Measurements from ENCODE around the gene RANBP17. TPM values are rescaled to one million over a fixed set of nuclear protein-coding genes. Genes with fewer than 3 reads are reported as not detected.

Gene RANBP17
- total and polyA plus RNA-seq, 9 of the 15 experiments (the other 6 are each of a cell fraction or from before 2014, with no cell fraction given), result not detected

DNA sequence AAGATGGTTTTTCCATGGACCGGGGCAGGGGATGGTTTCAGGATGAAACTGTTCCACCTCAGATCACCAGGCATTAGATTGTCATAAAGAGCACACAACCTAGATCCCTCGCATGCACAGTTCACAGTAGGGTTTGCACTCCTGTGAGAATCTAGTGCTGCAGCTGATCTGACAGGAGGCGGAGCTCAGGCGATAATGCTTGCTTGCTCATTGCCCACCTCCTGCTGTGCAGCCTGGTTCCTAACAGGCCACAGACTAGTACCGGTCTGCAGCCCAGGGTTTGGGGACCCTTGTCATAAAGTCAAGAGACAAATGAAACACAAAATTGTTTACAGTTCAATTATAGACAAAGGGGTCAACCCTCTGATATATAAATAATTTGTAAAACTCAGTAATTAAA lies 101.7 kb downstream of the RANBP17 start (continued):
- TF ChIP-seq, protein P1, sequence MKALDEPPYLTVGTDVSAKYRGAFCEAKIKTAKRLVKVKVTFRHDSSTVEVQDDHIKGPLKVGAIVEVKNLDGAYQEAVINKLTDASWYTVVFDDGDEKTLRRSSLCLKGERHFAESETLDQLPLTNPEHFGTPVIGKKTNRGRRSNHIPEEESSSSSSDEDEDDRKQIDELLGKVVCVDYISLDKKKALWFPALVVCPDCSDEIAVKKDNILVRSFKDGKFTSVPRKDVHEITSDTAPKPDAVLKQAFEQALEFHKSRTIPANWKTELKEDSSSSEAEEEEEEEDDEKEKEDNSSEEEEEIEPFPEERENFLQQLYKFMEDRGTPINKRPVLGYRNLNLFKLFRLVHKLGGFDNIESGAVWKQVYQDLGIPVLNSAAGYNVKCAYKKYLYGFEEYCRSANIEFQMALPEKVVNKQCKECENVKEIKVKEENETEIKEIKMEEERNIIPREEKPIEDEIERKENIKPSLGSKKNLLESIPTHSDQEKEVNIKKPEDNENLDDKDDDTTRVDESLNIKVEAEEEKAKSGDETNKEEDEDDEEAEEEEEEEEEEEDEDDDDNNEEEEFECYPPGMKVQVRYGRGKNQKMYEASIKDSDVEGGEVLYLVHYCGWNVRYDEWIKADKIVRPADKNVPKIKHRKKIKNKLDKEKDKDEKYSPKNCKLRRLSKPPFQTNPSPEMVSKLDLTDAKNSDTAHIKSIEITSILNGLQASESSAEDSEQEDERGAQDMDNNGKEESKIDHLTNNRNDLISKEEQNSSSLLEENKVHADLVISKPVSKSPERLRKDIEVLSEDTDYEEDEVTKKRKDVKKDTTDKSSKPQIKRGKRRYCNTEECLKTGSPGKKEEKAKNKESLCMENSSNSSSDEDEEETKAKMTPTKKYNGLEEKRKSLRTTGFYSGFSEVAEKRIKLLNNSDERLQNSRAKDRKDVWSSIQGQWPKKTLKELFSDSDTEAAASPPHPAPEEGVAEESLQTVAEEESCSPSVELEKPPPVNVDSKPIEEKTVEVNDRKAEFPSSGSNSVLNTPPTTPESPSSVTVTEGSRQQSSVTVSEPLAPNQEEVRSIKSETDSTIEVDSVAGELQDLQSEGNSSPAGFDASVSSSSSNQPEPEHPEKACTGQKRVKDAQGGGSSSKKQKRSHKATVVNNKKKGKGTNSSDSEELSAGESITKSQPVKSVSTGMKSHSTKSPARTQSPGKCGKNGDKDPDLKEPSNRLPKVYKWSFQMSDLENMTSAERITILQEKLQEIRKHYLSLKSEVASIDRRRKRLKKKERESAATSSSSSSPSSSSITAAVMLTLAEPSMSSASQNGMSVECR (CRISPR knock-in tag; IDR thresholded peaks at IDR 0.05), result no peak

DNA sequence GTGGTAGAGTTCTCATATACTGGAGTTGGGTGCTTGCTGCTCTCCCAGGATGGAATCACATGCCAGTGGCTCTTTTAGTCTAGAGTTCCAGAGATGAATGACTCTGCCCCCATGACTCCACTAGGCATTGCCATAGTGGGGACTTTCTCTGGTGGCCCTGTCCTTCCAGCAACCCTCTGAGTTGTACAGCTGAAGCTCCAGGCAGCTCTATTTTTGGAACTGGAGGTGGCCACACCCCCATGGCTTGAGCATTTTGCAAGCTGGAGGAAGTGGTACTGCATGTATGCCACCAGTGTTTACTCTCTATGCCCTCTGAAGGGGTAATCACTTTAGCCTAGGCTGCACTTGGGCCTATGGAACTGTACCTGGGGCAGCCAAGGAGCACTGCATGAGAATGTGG lies 112.6 kb downstream of the RANBP17 start:
- TF ChIP-seq ZNF584 (CRISPR knock-in tag; IDR thresholded peaks at IDR 0.05; ENCODE audit: low read depth), result no peak
- TF ChIP-seq TCF15 (CRISPR knock-in tag; IDR thresholded peaks at IDR 0.05), result no peak
- TF ChIP-seq ARID2 (IDR thresholded peaks at IDR 0.05), result no peak
- TF ChIP-seq, protein P2, sequence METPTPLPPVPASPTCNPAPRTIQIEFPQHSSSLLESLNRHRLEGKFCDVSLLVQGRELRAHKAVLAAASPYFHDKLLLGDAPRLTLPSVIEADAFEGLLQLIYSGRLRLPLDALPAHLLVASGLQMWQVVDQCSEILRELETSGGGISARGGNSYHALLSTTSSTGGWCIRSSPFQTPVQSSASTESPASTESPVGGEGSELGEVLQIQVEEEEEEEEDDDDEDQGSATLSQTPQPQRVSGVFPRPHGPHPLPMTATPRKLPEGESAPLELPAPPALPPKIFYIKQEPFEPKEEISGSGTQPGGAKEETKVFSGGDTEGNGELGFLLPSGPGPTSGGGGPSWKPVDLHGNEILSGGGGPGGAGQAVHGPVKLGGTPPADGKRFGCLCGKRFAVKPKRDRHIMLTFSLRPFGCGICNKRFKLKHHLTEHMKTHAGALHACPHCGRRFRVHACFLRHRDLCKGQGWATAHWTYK (CRISPR knock-in tag; IDR thresholded peaks at IDR 0.05), result no peak
- no peak for TF ChIP-seq ZNF232 (CRISPR knock-in tag; IDR thresholded peaks at IDR 0.05)
- TF ChIP-seq ZNF146 (CRISPR knock-in tag; IDR thresholded peaks at IDR 0.05; ENCODE audit: unreplicated experiment), result no peak
- TF ChIP-seq, protein P3, sequence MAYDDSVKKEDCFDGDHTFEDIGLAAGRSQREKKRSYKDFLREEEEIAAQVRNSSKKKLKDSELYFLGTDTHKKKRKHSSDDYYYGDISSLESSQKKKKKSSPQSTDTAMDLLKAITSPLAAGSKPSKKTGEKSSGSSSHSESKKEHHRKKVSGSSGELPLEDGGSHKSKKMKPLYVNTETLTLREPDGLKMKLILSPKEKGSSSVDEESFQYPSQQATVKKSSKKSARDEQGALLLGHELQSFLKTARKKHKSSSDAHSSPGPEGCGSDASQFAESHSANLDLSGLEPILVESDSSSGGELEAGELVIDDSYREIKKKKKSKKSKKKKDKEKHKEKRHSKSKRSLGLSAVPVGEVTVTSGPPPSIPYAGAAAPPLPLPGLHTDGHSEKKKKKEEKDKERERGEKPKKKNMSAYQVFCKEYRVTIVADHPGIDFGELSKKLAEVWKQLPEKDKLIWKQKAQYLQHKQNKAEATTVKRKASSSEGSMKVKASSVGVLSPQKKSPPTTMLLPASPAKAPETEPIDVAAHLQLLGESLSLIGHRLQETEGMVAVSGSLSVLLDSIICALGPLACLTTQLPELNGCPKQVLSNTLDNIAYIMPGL (CRISPR knock-in tag; IDR thresholded peaks at IDR 0.05), result no peak
- no peak for TF ChIP-seq KLF10 (CRISPR knock-in tag; IDR thresholded peaks at IDR 0.05)
- no peak for TF ChIP-seq NCOR1 (IDR thresholded peaks at IDR 0.05)
- TF ChIP-seq SREBF1 (IDR thresholded peaks at IDR 0.05; ENCODE audit: borderline replicate concordance, low read depth, low read length), result no peak
- Histone ChIP-seq H2AFZ (ENCODE audit: low read depth, low read length) (no peak overlapping the region), H3K4me1 (replicated peaks in 1 of 2; ENCODE audit: control insufficient read depth in 2 of 2, insufficient read depth in 2 of 2, low read length in 2 of 2) (no peaks in the 10 kb centered on the region), H3K9me1 (ENCODE audit: control insufficient read depth, insufficient read depth, low read length) (no peaks in the 10 kb centered on the region), H3K4me2 (ENCODE audit: insufficient read depth, low read length) (no peak overlapping the region), H3K9me3 (replicated peaks; ENCODE audit: control insufficient read depth, insufficient read depth, low read depth, low read length) (0 out of 2 replicates have a peak, but pooled peaks cover 2% of the 10 kb centered on the region), H3K27ac (ENCODE audit: extremely low read depth, low read depth, low read length) (no peak overlapping the region), H3K36me3 (ENCODE audit: control insufficient read depth, insufficient read depth, low read length) (no peaks in the 10 kb centered on the region), H3K27me3 (ENCODE audit: control insufficient read depth in 2 of 2, insufficient read depth in 2 of 2, low read length in 2 of 2) (no peaks in the 10 kb centered on the region), H3K79me2 (ENCODE audit: control insufficient read depth, insufficient read depth, low read length) (no peaks in the 10 kb centered on the region), H4K20me1 (replicated peaks; ENCODE audit: control insufficient read depth, insufficient read depth, low read length) (no peaks in the 10 kb centered on the region), H3K9ac (ENCODE audit: insufficient read depth in 1 of 2, low read depth in 2 of 2, low read length in 2 of 2) (no peak overlapping the region), H3K4me3 (no peak overlapping the region)
- ATAC-seq (no peak), FAIRE-seq (no peak), DNase-seq (ENCODE audit: extremely low read depth in 1 of 4, low spot score in 3 of 4) (no peak)
- CTCF ChIA-PET (ENCODE audit: low intra/inter-chr PET ratio), result no interaction called here
- POLR2A ChIA-PET, result no interaction called here
- BruUV-seq (replicated peaks), result no TSS peak
- in situ Hi-C loops (cut with MboI) (no loop called here), intact Hi-C loops (cut with micrococcal nuclease) (no loop called here)

Data from K562 (cell line).